SK-N-SH treated with all-trans-retinoic acid at 6 μM for 48 hours (cell line): Measurements from ENCODE around the gene TMEM163.

Source experiments
- ATAC-seq: fragments of 200-7000 bp; cut with Tn5 transposase; 3 replicates; pipeline ENCODE4 v1.9.1; 2020; ENCODE audit warnings: mild to moderate bottlenecking, moderate library complexity
- ARNTL ChIP-seq: fragments of 450-650 bp; formaldehyde crosslinking; IDR thresholded peaks from 2 replicates; pipeline ENCODE4 v1.5.0; 2020; ENCODE audit warnings: low read depth, mild to moderate bottlenecking, moderate library complexity, borderline replicate concordance
- BACH2 ChIP-seq: fragments of 250-450 bp; sonication (Bioruptor Pico); IDR thresholded peaks from 2 replicates; pipeline ENCODE4 v1.9.0; 2021; ENCODE audit warnings: mild to moderate bottlenecking, borderline replicate concordance
- CSDC2 ChIP-seq: fragments of 250-450 bp; sonication (Bioruptor Pico); IDR thresholded peaks from 2 replicates; pipeline ENCODE4 v1.5.0; 2020; ENCODE audit warnings: mild to moderate bottlenecking, moderate library complexity
- CSRNP3 ChIP-seq: fragments of 250-450 bp; sonication (Bioruptor Pico); IDR thresholded peaks from 2 replicates; pipeline ENCODE4 v1.5.1; 2021; ENCODE audit warnings: mild to moderate bottlenecking, moderate library complexity
- ESRRG ChIP-seq: fragments of 250-450 bp; sonication (Bioruptor Pico); IDR thresholded peaks from 2 replicates; pipeline ENCODE4 v1.6.1; 2021; ENCODE audit warnings: mild to moderate bottlenecking
- GLIS3 ChIP-seq: fragments of 250-450 bp; sonication (Bioruptor Pico); IDR thresholded peaks from 2 replicates; pipeline ENCODE4 v1.5.0; 2020; ENCODE audit warnings: mild to moderate bottlenecking, moderate library complexity
- OSR1 ChIP-seq: fragments of 250-450 bp; sonication (Bioruptor Pico); IDR thresholded peaks from 2 replicates; pipeline ENCODE4 v1.8.0; 2022; ENCODE audit warnings: moderate library complexity, mild to moderate bottlenecking, inconsistent platforms
- POU6F1 ChIP-seq: fragments of 250-450 bp; sonication (Bioruptor Pico); IDR thresholded peaks from 2 replicates; pipeline ENCODE4 v1.8.0; 2021; ENCODE audit warnings: low read depth, mild to moderate bottlenecking, moderate library complexity, borderline replicate concordance
- PPARA ChIP-seq: fragments of 250-450 bp; sonication (Bioruptor Pico); IDR thresholded peaks from 2 replicates; pipeline ENCODE4 v1.5.0; 2020; ENCODE audit warnings: mild to moderate bottlenecking, borderline replicate concordance
- RARB ChIP-seq: fragments of 250-450 bp; sonication (Bioruptor Pico); IDR thresholded peaks from 2 replicates; pipeline ENCODE4 v1.8.0; 2021; ENCODE audit warnings: mild to moderate bottlenecking, moderate library complexity
- TCF4 ChIP-seq: fragments of 250-450 bp; sonication (Bioruptor Pico); IDR thresholded peaks from 2 replicates; pipeline ENCODE4 v1.8.0; 2021; ENCODE audit warnings: mild to moderate bottlenecking, moderate library complexity, borderline replicate concordance
- TSHZ2 ChIP-seq: fragments of 250-450 bp; sonication (Bioruptor Pico); IDR thresholded peaks from 2 replicates; pipeline ENCODE4 v1.5.0; 2020; ENCODE audit warnings: mild to moderate bottlenecking, moderate library complexity
- ZC3H10 ChIP-seq: fragments of 250-450 bp; sonication (Bioruptor Pico); IDR thresholded peaks from 2 replicates; pipeline ENCODE4 v1.5.1; 2021; ENCODE audit warnings: mild to moderate bottlenecking, moderate library complexity
- ZFP3 ChIP-seq: fragments of 250-450 bp; sonication (Bioruptor Pico); IDR thresholded peaks from 2 replicates; pipeline ENCODE4 v1.5.0; 2020; ENCODE audit warnings: mild to moderate bottlenecking, moderate library complexity
- ZNF70 ChIP-seq: fragments of 450-650 bp; formaldehyde crosslinking; IDR thresholded peaks from 2 replicates; pipeline ENCODE4 v1.5.0; 2020; ENCODE audit warnings: mild to moderate bottlenecking, moderate library complexity

TMEM163 gene

GRCh38 chr2:134575888-134576287, 142.9 kb downstream of the TMEM163 start:
- TF ChIP-seq CSRNP3 (no peak), ARNTL (no peak), TSHZ2 (CRISPR knock-in tag) (no peak), BACH2 (CRISPR knock-in tag) (no peak), ZFP3 (CRISPR knock-in tag) (no peak), RARB (CRISPR knock-in tag) (no peak), TCF4 (CRISPR knock-in tag) (no peak), OSR1 (CRISPR knock-in tag) (no peak), CSDC2 (CRISPR knock-in tag) (no peak), ESRRG (CRISPR knock-in tag) (no peak), PPARA (CRISPR knock-in tag) (no peak), ZNF70 (CRISPR knock-in tag) (no peak)
- no peak for ATAC-seq

GRCh38 chr2:134574611-134575330, 144.0 kb downstream of the TMEM163 start:
- no peak for ATAC-seq
- TF ChIP-seq ARNTL (no peak), ZC3H10 (CRISPR knock-in tag) (no peak), POU6F1 (CRISPR knock-in tag) (no peak), OSR1 (CRISPR knock-in tag) (no peak)

GRCh38 chr2:134573724-134574123, 145.1 kb downstream of the TMEM163 start:
- no peak for TF ChIP-seq BACH2 (CRISPR knock-in tag)
- TF ChIP-seq GLIS3, result no peak
- no peak for TF ChIP-seq CSDC2 (CRISPR knock-in tag)
- no peak for TF ChIP-seq ZC3H10 (CRISPR knock-in tag)
- TF ChIP-seq POU6F1 (CRISPR knock-in tag), result no peak
- no peak for TF ChIP-seq ARNTL
- ATAC-seq, result no peak

- no peak for TF ChIP-seq POU6F1 (CRISPR knock-in tag)
- ATAC-seq, result no peak
Measured at GRCh38 chr2:134573085-134573370, 145.8 kb downstream of the TMEM163 start.
